K562 (cell line): ENCODE data around the gene IRX6. TPM values are rescaled to one million over a fixed set of nuclear protein-coding genes. Genes with fewer than 3 reads are reported as not detected.

ENCODE experiments used
- ATAC-seq: fragments of 200-7000 bp; cut with Tn5 transposase; 3 replicates; pipeline ENCODE4 v1.9.1; 2020; ENCODE audit warnings: moderate library complexity
- BruUV-seq: library from RNA; stranded (reverse); fragments of 400-500 nt; replicated peaks from 2 replicates; lab custom pipeline; 2021; lab: Mats Ljungman, UMichigan
- CTCF ChIA-PET: fragments of 300-600 bp; formaldehyde crosslinking; extraction: SDS; loops from one replicate; lab custom pipeline; 2021; ENCODE audit warnings: low intra/inter-chr PET ratio; lab: Yijun Ruan, JAX
- POLR2A ChIA-PET: fragments of 300-600, 350-650 bp; sonication (Branson Sonifier 250); formaldehyde crosslinking; extraction: SDS; loops from one replicate; lab custom pipeline; 2021; ENCODE audit warnings: antibody characterized with exemption, inconsistent platforms; lab: Yijun Ruan, JAX
- DNase-seq, 4 experiments: peaks; one replicate each; pipeline versions ENCODE4 v3.0.0 to v3.0.0-alpha.2; 2011 to 2018; ENCODE audit warnings: low spot score in 3 of 4, mixed read lengths in 3 of 4; ENCODE audit errors: extremely low read depth in 1 of 4
- FAIRE-seq: peaks from 2 replicates; lab custom pipeline; 2011; peaks lifted over from hg19 to GRCh38; lab: Jason Lieb, UNC
- H2AFZ ChIP-seq: 2 replicates; pipeline ENCODE4 v1.6.0; 2011; ENCODE audit warnings: low read depth, low read length, control low read depth, inconsistent platforms
- H3K27ac ChIP-seq: fragments of 200-600 bp; 3 replicates; pipeline ENCODE4 v1.8.0; 2011; ENCODE audit warnings: low read depth, mild to moderate bottlenecking, control low read depth, inconsistent platforms, low read length, moderate library complexity, mixed read lengths; ENCODE audit errors: extremely low read depth
- H3K27me3 ChIP-seq, 2 experiments: fragments of 300-600 bp in 1 of 2; 2 replicates in 1 of 2; 3 replicates in 1 of 2; pipeline versions ENCODE4 v1.6.0 to v1.8.0; 2011; ENCODE audit warnings: inconsistent platforms in 2 of 2, low read length in 2 of 2, mild to moderate bottlenecking in 1 of 2, mixed read lengths in 1 of 2, moderate library complexity in 1 of 2; ENCODE audit not compliant: control insufficient read depth in 2 of 2, insufficient read depth in 2 of 2
- H3K36me3 ChIP-seq: fragments of 300-600 bp; 3 replicates; pipeline ENCODE4 v1.8.0; 2011; ENCODE audit warnings: mild to moderate bottlenecking, low read length, inconsistent platforms; ENCODE audit not compliant: control insufficient read depth, insufficient read depth
- H3K4me1 ChIP-seq, 2 experiments: fragments of 200-600 bp in 1 of 2; replicated peaks in 1 of 2; 2 replicates in 1 of 2; 3 replicates in 1 of 2; pipeline versions ENCODE4 v1.5.1 to v1.8.0; 2011; ENCODE audit warnings: inconsistent platforms in 2 of 2, low read length in 2 of 2, mild to moderate bottlenecking in 1 of 2, mixed read lengths in 1 of 2, moderate library complexity in 1 of 2; ENCODE audit not compliant: control insufficient read depth in 2 of 2, insufficient read depth in 2 of 2
- H3K4me2 ChIP-seq: 2 replicates; pipeline ENCODE4 v1.6.1; 2011; ENCODE audit warnings: low read length, control low read depth, inconsistent platforms, mixed read lengths; ENCODE audit not compliant: insufficient read depth
- H3K4me3 ChIP-seq: fragments of 200-600 bp; sonication (generic), shearing (Covaris generic); 2 replicates; pipeline ENCODE4 v1.5.1; 2016; ENCODE audit warnings: control low read depth, inconsistent platforms
- H3K79me2 ChIP-seq: fragments of 200-600 bp; 3 replicates; pipeline ENCODE4 v1.8.0; 2011; ENCODE audit warnings: low read length, inconsistent platforms; ENCODE audit not compliant: control insufficient read depth, insufficient read depth
- H3K9ac ChIP-seq, 2 experiments: 2 replicates each; pipeline versions ENCODE4 v1.6.0 to v1.6.1; 2011; ENCODE audit warnings: low read depth in 2 of 2, low read length in 2 of 2, control low read depth in 1 of 2, inconsistent platforms in 1 of 2, mild to moderate bottlenecking in 1 of 2, mixed read lengths in 1 of 2; ENCODE audit not compliant: insufficient read depth in 1 of 2
- H3K9me1 ChIP-seq: one replicate; pipeline ENCODE4 v1.6.0; 2011; ENCODE audit warnings: inconsistent platforms, mild to moderate bottlenecking, low read length, moderate library complexity; ENCODE audit not compliant: control insufficient read depth, insufficient read depth
- H3K9me3 ChIP-seq: replicated peaks from 2 replicates; pipeline ENCODE4 v1.5.1; 2011; ENCODE audit warnings: low read depth, low read length, inconsistent platforms; ENCODE audit not compliant: control insufficient read depth, insufficient read depth
- H4K20me1 ChIP-seq: replicated peaks from 2 replicates; pipeline ENCODE4 v1.6.1; 2011; ENCODE audit warnings: low read length, inconsistent platforms, mixed read lengths; ENCODE audit not compliant: control insufficient read depth, insufficient read depth
- ADNP ChIP-seq: fragments of 200-800 bp; sonication (Bioruptor generic); IDR thresholded peaks from 2 replicates; pipeline ENCODE4 v1.6.1; 2016; ENCODE audit warnings: missing genetic modification characterization, missing compliant biosample characterization
- ATF4 ChIP-seq: fragments of 450-650 bp; formaldehyde crosslinking; IDR thresholded peaks from 2 replicates; pipeline ENCODE4 v1.4.0; 2022; ENCODE audit warnings: mild to moderate bottlenecking, moderate library complexity
- CBX2 ChIP-seq: fragments of 200-600 bp; sonication (generic); IDR thresholded peaks from one replicate; pipeline ENCODE4 v1.6.1; 2012; ENCODE audit warnings: mild to moderate bottlenecking, low read length, inconsistent platforms; ENCODE audit not compliant: insufficient read depth, poor library complexity, severe bottlenecking
- CBX3 ChIP-seq, 2 experiments: IDR thresholded peaks; 1 replicate in 1 of 2; 2 replicates in 1 of 2; pipeline ENCODE4 v1.6.1; 2012; ENCODE audit warnings: inconsistent platforms in 2 of 2, low read length in 2 of 2, borderline replicate concordance in 1 of 2, control low read depth in 1 of 2
- CEBPG ChIP-seq, 3 experiments: fragments of 200-800 bp in 1 of 3; sonication (Bioruptor generic) in 1 of 3; sonication (generic) in 1 of 3; formaldehyde crosslinking in 1 of 3; IDR thresholded peaks in 2 of 3; conservative IDR thresholded peaks in 1 of 3; 2 replicates each; pipeline versions ENCODE4 v1.6.1 to v1.8.0; 2016 to 2022; ENCODE audit warnings: missing compliant biosample characterization in 2 of 3, missing genetic modification characterization in 2 of 3, mild to moderate bottlenecking in 1 of 3, missing genetic modification reagents in 1 of 3
- ELF4 ChIP-seq: fragments of 450-650 bp; formaldehyde crosslinking; IDR thresholded peaks from 2 replicates; pipeline ENCODE4 v1.4.0; 2022; ENCODE audit warnings: missing genetic modification characterization
- FOXA1 ChIP-seq: fragments of 450-650 bp; IDR thresholded peaks from 2 replicates; pipeline ENCODE4 v1.6.1; 2016; ENCODE audit warnings: mild to moderate bottlenecking, borderline replicate concordance
- MAFK ChIP-seq: IDR thresholded peaks from 2 replicates; pipeline ENCODE4 v1.6.1; 2011; ENCODE audit warnings: low read length, improper control_type of control experiment
- MCM7 ChIP-seq, 2 experiments: fragments of 450-650 bp; IDR thresholded peaks; 2 replicates each; pipeline ENCODE4 v1.6.1; 2016 to 2018
- NFE2 ChIP-seq: IDR thresholded peaks from 2 replicates; pipeline ENCODE4 v1.6.1; 2014; ENCODE audit warnings: antibody characterized with exemption, low read depth
- NFE2L1 ChIP-seq: fragments of 450-650 bp; IDR thresholded peaks from 2 replicates; pipeline ENCODE4 v1.6.1; 2016; ENCODE audit warnings: missing genetic modification characterization, low read depth, mild to moderate bottlenecking, missing compliant biosample characterization, moderate library complexity, borderline replicate concordance
- SRSF3 ChIP-seq: fragments of 200-400 bp; formaldehyde crosslinking; IDR thresholded peaks from 2 replicates; pipeline ENCODE4 v1.6.1; 2016; ENCODE audit warnings: mild to moderate bottlenecking, low read length, moderate library complexity; ENCODE audit not compliant: insufficient read depth
- TAL1 ChIP-seq: fragments of 450-650 bp; IDR thresholded peaks from 2 replicates; pipeline ENCODE4 v1.6.1; 2016; ENCODE audit warnings: mild to moderate bottlenecking
- ZFP1 ChIP-seq: fragments of 450-650 bp; formaldehyde crosslinking; IDR thresholded peaks from 2 replicates; pipeline ENCODE4 v1.4.0; 2020; ENCODE audit warnings: mild to moderate bottlenecking, mixed read lengths
- ZKSCAN3 ChIP-seq: fragments of 250-450 bp; sonication (Bioruptor Pico); IDR thresholded peaks from 2 replicates; pipeline ENCODE4 v1.4.0; 2020
- ZNF146 ChIP-seq: IDR thresholded peaks from one replicate; pipeline ENCODE4 v1.6.1; 2018; ENCODE audit warnings: missing compliant biosample characterization; ENCODE audit not compliant: unreplicated experiment
- WGBS: fragments of 100-300 bp; shearing (Covaris generic); methylation state at CpG from one replicate; pipeline ENCODE4 v1.1.6; 2016; ENCODE audit warnings: low coverage, mixed read lengths; ENCODE audit not compliant: insufficient coverage; ENCODE audit errors: missing lambda C conversion rate; 5-methylcytosine and 5-hydroxymethylcytosine counted together
- in situ Hi-C: fragments of 300-500 bp; cut with MboI; formaldehyde crosslinking; loops from 4 replicates; pipeline ENCODE4 v1.15.0; 2018; ENCODE audit warnings: inconsistent platforms, mixed read lengths
- intact Hi-C: fragments of 100-400 bp; cut with micrococcal nuclease; formaldehyde crosslinking; loops from 2 replicates; pipeline ENCODE4 v1.14.2; 2022
- polyA plus RNA-seq, 8 experiments: library from polyadenylated mRNA; depleted of rRNA in 4 of 8; stranded (reverse) in 5 of 8; unstranded in 3 of 8; fragments of >200 nt; fragmentation: Nextera tagmentation in 2 of 8; fragmentation: Illumina TruSeq in 1 of 8; extraction: Ambion mirVana in 2 of 8; extraction: Trizol in 1 of 8; gene quantifications; 2 replicates each; pipeline versions ENCODE4 v1.2.1 to v1.2.3, GENCODE V29; 2011 to 2014; ENCODE audit warnings: inconsistent platforms in 1 of 8, missing spikeins in 1 of 8
- total RNA-seq, 7 experiments: library from RNA; depleted of rRNA in 6 of 7; stranded (reverse); fragments of >200 nt in 6 of 7; fragmentation: Illumina TruSeq in 2 of 7; extraction: Trizol in 2 of 7; gene quantifications; 2 replicates each; pipeline versions ENCODE4 v1.2.1 to v1.2.3, GENCODE V29; 2011 to 2021; ENCODE audit warnings: low replicate concordance in 1 of 7

The IRX6 gene
- total and polyA plus RNA-seq, 9 of the 15 experiments (the other 6 are each of a cell fraction or from before 2014, with no cell fraction given) = 0.07 to 0.29 (median 0.14) TPM; not detected in 4

- CTCF ChIA-PET = no interaction called here
- in situ Hi-C loops (no loop called here), intact Hi-C loops (no loop called here)
- TF ChIP-seq CBX3 (IDR thresholded peaks at IDR 0.05; ENCODE audit: borderline replicate concordance in 1 of 2, low read length in 2 of 2) = no peak
- no peak for TF ChIP-seq TAL1
- no peak for TF ChIP-seq ZFP1 (CRISPR knock-in tag)
- no peak for TF ChIP-seq ZNF146 (CRISPR knock-in tag)
- no peak for DNase-seq
- no TSS peak for BruUV-seq
- no peak for ATAC-seq
- no peaks in the 10 kb centered on the region for H3K9me3 ChIP-seq
- peaks cover 12 to 48% of the 10 kb centered on the region in 2 experiments; a peak in 3 of 5 replicates for H3K27me3 ChIP-seq
- FAIRE-seq = no peak
- H3K4me1 ChIP-seq = peaks cover 0 to 4% of the 10 kb centered on the region in 2 experiments; a peak in 2 of 5 replicates
- 23% methylated on average over 28 of the region's 28 CpGs for WGBS
- no peak overlapping the region for H3K4me2 ChIP-seq
- H2AFZ ChIP-seq = no peak overlapping the region
- no peak overlapping the region for H3K4me3 ChIP-seq
- H3K36me3 ChIP-seq = no peaks in the 10 kb centered on the region
- no peaks in the 10 kb centered on the region for H3K9me1 ChIP-seq
- no peak overlapping the region for H3K9ac ChIP-seq
- H3K79me2 ChIP-seq = no peaks in the 10 kb centered on the region
- H3K27ac ChIP-seq = no peak overlapping the region
- H4K20me1 ChIP-seq = no peaks in the 10 kb centered on the region; the same call in 1 of the 2 replicates
- POLR2A ChIA-PET = interaction anchor here (0.5 to 1.2 kb wide), 3 partner anchors 9 to 1415 kb away, joined by 3 to 5 read pairs (median 3); no protein-coding TSS in a partner anchor
These were observed 7.7 kb downstream of the IRX6 start for GRCh38 chr16:55331648-55332185.

GRCh38 chr16:55333684-55334083 lies 9.7 kb downstream of the IRX6 start:
- Histone ChIP-seq H3K4me2 (no peak overlapping the region), H2AFZ (no peak overlapping the region), H3K9ac (no peak overlapping the region), H3K27ac (no peak overlapping the region), H3K4me1 (peaks cover 0 to 4% of the 10 kb centered on the region in 2 experiments; a peak in 2 of 5 replicates), H3K9me1 (no peaks in the 10 kb centered on the region), H3K36me3 (no peaks in the 10 kb centered on the region), H3K4me3 (no peak overlapping the region), H3K9me3 (no peaks in the 10 kb centered on the region), H3K27me3 (peaks cover 12 to 37% of the 10 kb centered on the region in 2 experiments; a peak in 3 of 5 replicates), H4K20me1 (no peaks in the 10 kb centered on the region; the same call in 1 of the 2 replicates), H3K79me2 (no peaks in the 10 kb centered on the region)
- POLR2A ChIA-PET = interaction anchor here (0.6 kb wide), 1 partner anchor 17 kb away, joined by 3 read pairs; no protein-coding TSS in a partner anchor
- no TSS peak for BruUV-seq
- 0% methylated on average over 2 of the region's 2 CpGs for WGBS
- ATAC-seq (no peak), FAIRE-seq (no peak), DNase-seq (no peak)
- in situ Hi-C loops = no loop called here
- CTCF ChIA-PET = no interaction called here
- intact Hi-C loops = no loop called here
- TF ChIP-seq ELF4 (CRISPR knock-in tag) (no peak), ADNP (no peak), CEBPG (CRISPR knock-in tag; IDR thresholded peaks at IDR 0.05) (no peak), CEBPG (tag; conservative IDR thresholded peaks at IDR 0.05 in 1 of 2, IDR thresholded peaks at IDR 0.05 in 1 of 2) (peak; percentile 15 to 65; a peak in 2 of 4 replicates), NFE2L1 (peak; percentile 53; the same call in 1 of the 2 replicates), FOXA1 (no peak), NFE2 (peak; percentile 68), SRSF3 (no peak), CBX2 (no peak), ZKSCAN3 (CRISPR knock-in tag) (no peak), MCM7 (IDR thresholded peaks at IDR 0.05) (no peak), MAFK (0 out of 2 replicates have a peak, but pooled peaks have one; percentile 36), ATF4 (no peak)
